Neural cell (in vitro differentiated cells): ENCODE measurements around the gene RBM5. TPM values are rescaled to one million over a fixed set of nuclear protein-coding genes. Genes with fewer than 3 reads are reported as not detected.

Source experiments
- H2AFZ ChIP-seq: fragments of 200-600, 300-800 bp; sonication (generic), shearing (Covaris generic); 2 replicates; pipeline ENCODE4 v1.6.0; 2014; ENCODE audit warnings: low read depth, mild to moderate bottlenecking, antibody characterized with exemption, low read length, moderate library complexity
- H3F3A ChIP-seq: fragments of 200-600 bp; shearing (Covaris generic); 2 replicates; pipeline ENCODE4 v1.6.1; 2016; ENCODE audit warnings: mild to moderate bottlenecking, moderate library complexity, mixed read lengths, antibody characterized with exemption, low read length; ENCODE audit not compliant: insufficient read depth, poor library complexity, severe bottlenecking
- H3K27ac ChIP-seq: fragments of 200-600, 300-800 bp; sonication (generic), shearing (Covaris generic); 2 replicates; pipeline ENCODE4 v1.5.1; 2014; ENCODE audit warnings: mild to moderate bottlenecking, low read length, moderate library complexity
- H3K27me3 ChIP-seq: fragments of 300-800, 200-600 bp; sonication (generic), shearing (Covaris generic); 2 replicates; pipeline ENCODE4 v1.6.0; 2014; ENCODE audit warnings: mild to moderate bottlenecking, low read depth, low read length, moderate library complexity; ENCODE audit not compliant: insufficient read depth
- H3K36me3 ChIP-seq: fragments of 300-800, 200-600 bp; sonication (generic), shearing (Covaris generic); 2 replicates; pipeline ENCODE4 v1.5.1; 2014; ENCODE audit warnings: mild to moderate bottlenecking, antibody characterized with exemption, low read length, moderate library complexity; ENCODE audit not compliant: insufficient read depth
- H3K4me2 ChIP-seq: fragments of 300-800, 200-600 bp; sonication (generic), shearing (Covaris generic); 2 replicates; pipeline ENCODE4 v1.6.0; 2014; ENCODE audit warnings: mild to moderate bottlenecking, low read length
- H3K4me3 ChIP-seq: fragments of 300-800, 200-600 bp; sonication (generic), shearing (Covaris generic); 2 replicates; pipeline ENCODE4 v1.5.1; 2014; ENCODE audit warnings: mild to moderate bottlenecking, low read length, moderate library complexity
- H3K79me2 ChIP-seq: fragments of 200-600 bp; shearing (Covaris generic); replicated peaks from 2 replicates; pipeline ENCODE4 v1.6.0; 2014; ENCODE audit warnings: mild to moderate bottlenecking, low read length, moderate library complexity; ENCODE audit not compliant: insufficient read depth
- H3K9ac ChIP-seq: fragments of 300-800, 200-600 bp; sonication (generic), shearing (Covaris generic); 2 replicates; pipeline ENCODE4 v1.6.1; 2016; ENCODE audit warnings: mild to moderate bottlenecking, low read length, mixed read lengths
- H3K9me2 ChIP-seq: fragments of 200-600 bp; shearing (Covaris generic); 2 replicates; pipeline ENCODE4 v1.6.1; 2016; ENCODE audit warnings: mild to moderate bottlenecking, low read length, mixed read lengths; ENCODE audit not compliant: insufficient read depth
- H3K9me3 ChIP-seq: fragments of 200-600, 300-800 bp; sonication (generic), shearing (Covaris generic); 2 replicates; pipeline ENCODE4 v1.6.1; 2016; ENCODE audit warnings: mild to moderate bottlenecking, mixed run types, low read length, moderate library complexity, mixed read lengths
- H4K20me1 ChIP-seq: fragments of 200-600 bp; shearing (Covaris generic); 2 replicates; pipeline ENCODE4 v1.6.1; 2016; ENCODE audit warnings: mild to moderate bottlenecking, mixed run types; ENCODE audit not compliant: insufficient read depth
- EP300 ChIP-seq: fragments of 450-650 bp; conservative IDR thresholded peaks from 2 replicates; pipeline ENCODE4 v1.6.1; 2014; ENCODE audit warnings: antibody characterized with exemption, mild to moderate bottlenecking, moderate library complexity; ENCODE audit not compliant: poor library complexity, severe bottlenecking
- EZH2 ChIP-seq: fragments of 200-600, 300-800 bp; shearing (Covaris generic), sonication (generic); IDR thresholded peaks from 2 replicates; pipeline ENCODE4 v1.6.1; 2014; ENCODE audit warnings: antibody characterized with exemption, low read length, borderline replicate concordance, mild to moderate bottlenecking; ENCODE audit not compliant: insufficient read depth, poor library complexity, severe bottlenecking
- MXI1 ChIP-seq: fragments of 450-650 bp; conservative IDR thresholded peaks from 2 replicates; pipeline ENCODE4 v1.6.1; 2014; ENCODE audit warnings: antibody characterized with exemption, mild to moderate bottlenecking; ENCODE audit not compliant: poor library complexity, severe bottlenecking
- POLR2AphosphoS5 ChIP-seq: IDR thresholded peaks from 2 replicates; pipeline ENCODE4 v1.6.1; 2012
- RAD21 ChIP-seq: fragments of 450-650 bp; conservative IDR thresholded peaks from 2 replicates; pipeline ENCODE4 v1.6.1; 2014; ENCODE audit warnings: antibody characterized with exemption, mild to moderate bottlenecking, moderate library complexity
- SMC3 ChIP-seq: fragments of 450-650 bp; conservative IDR thresholded peaks from 2 replicates; pipeline ENCODE4 v1.6.1; 2014; ENCODE audit warnings: antibody characterized with exemption, mild to moderate bottlenecking, moderate library complexity; ENCODE audit not compliant: poor library complexity
- TAF1 ChIP-seq: IDR thresholded peaks from 2 replicates; pipeline ENCODE4 v1.6.1; 2012; ENCODE audit warnings: low read depth
- polyA plus RNA-seq: library from polyadenylated mRNA; depleted of rRNA; stranded (reverse); fragments of >200 nt; gene quantifications from 2 replicates; pipeline ENCODE4 v1.2.3, GENCODE V29; 2014
- TF ChIP-seq, protein P1 (sequence below): IDR thresholded peaks from 2 replicates; pipeline ENCODE4 v1.6.1; 2012; ENCODE audit warnings: borderline replicate concordance
- TF ChIP-seq, protein P2 (sequence below): fragments of 450-650 bp; IDR thresholded peaks from 2 replicates; pipeline ENCODE4 v1.5.1; 2014; ENCODE audit warnings: antibody characterized with exemption, mild to moderate bottlenecking, moderate library complexity; ENCODE audit not compliant: poor library complexity, severe bottlenecking

Gene RBM5
- polyA plus RNA-seq, 1 donor from 2014 or later, result 632 TPM

DNA sequence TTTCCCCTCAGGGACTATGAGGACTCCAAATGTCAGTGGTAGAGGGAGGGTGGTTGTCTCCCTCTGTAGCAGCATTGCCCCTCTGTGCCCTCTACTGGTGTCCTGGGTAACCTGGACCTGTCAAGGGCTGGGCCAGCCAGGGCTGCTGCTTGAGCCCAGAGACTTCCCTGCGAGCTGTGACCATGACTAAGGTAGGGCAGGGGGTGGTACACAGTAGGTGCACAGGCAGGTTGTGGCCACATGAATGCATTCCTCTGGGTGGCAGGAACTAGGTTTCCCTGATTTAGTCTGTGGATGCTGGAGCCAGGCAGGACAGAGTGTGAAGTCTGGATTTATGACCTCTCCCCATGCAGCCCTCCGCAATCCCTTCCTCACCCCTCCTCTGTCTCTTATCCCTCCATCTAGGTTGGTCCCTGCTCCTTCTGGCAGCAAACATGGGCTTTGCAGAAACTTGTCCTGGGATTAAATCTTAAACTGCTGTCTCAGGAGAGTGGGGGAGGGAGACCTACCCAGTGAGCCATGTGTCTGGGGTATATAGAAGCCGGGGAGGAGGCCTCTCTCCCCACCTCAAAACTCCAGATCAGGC lies 57.7 kb downstream of the RBM5 start:
- no peak overlapping the region for H3K27ac ChIP-seq
- no peaks in the 10 kb centered on the region for H4K20me1 ChIP-seq
- no peaks in the 10 kb centered on the region for H3K9me2 ChIP-seq
- H3K9me3 ChIP-seq, result no peaks in the 10 kb centered on the region
- H3K27me3 ChIP-seq, result no peaks in the 10 kb centered on the region
- no peak overlapping the region for H3K4me2 ChIP-seq
- H3K4me3 ChIP-seq, result no peak overlapping the region
- no peaks in the 10 kb centered on the region for H3F3A ChIP-seq
- no peak for TF ChIP-seq MXI1
- TF ChIP-seq POLR2AphosphoS5, result no peak
- no peak for TF ChIP-seq EP300
- no peak for TF ChIP-seq SMC3
- TF ChIP-seq, protein P1, sequence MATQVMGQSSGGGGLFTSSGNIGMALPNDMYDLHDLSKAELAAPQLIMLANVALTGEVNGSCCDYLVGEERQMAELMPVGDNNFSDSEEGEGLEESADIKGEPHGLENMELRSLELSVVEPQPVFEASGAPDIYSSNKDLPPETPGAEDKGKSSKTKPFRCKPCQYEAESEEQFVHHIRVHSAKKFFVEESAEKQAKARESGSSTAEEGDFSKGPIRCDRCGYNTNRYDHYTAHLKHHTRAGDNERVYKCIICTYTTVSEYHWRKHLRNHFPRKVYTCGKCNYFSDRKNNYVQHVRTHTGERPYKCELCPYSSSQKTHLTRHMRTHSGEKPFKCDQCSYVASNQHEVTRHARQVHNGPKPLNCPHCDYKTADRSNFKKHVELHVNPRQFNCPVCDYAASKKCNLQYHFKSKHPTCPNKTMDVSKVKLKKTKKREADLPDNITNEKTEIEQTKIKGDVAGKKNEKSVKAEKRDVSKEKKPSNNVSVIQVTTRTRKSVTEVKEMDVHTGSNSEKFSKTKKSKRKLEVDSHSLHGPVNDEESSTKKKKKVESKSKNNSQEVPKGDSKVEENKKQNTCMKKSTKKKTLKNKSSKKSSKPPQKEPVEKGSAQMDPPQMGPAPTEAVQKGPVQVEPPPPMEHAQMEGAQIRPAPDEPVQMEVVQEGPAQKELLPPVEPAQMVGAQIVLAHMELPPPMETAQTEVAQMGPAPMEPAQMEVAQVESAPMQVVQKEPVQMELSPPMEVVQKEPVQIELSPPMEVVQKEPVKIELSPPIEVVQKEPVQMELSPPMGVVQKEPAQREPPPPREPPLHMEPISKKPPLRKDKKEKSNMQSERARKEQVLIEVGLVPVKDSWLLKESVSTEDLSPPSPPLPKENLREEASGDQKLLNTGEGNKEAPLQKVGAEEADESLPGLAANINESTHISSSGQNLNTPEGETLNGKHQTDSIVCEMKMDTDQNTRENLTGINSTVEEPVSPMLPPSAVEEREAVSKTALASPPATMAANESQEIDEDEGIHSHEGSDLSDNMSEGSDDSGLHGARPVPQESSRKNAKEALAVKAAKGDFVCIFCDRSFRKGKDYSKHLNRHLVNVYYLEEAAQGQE, result no peak
- TF ChIP-seq, protein P2, sequence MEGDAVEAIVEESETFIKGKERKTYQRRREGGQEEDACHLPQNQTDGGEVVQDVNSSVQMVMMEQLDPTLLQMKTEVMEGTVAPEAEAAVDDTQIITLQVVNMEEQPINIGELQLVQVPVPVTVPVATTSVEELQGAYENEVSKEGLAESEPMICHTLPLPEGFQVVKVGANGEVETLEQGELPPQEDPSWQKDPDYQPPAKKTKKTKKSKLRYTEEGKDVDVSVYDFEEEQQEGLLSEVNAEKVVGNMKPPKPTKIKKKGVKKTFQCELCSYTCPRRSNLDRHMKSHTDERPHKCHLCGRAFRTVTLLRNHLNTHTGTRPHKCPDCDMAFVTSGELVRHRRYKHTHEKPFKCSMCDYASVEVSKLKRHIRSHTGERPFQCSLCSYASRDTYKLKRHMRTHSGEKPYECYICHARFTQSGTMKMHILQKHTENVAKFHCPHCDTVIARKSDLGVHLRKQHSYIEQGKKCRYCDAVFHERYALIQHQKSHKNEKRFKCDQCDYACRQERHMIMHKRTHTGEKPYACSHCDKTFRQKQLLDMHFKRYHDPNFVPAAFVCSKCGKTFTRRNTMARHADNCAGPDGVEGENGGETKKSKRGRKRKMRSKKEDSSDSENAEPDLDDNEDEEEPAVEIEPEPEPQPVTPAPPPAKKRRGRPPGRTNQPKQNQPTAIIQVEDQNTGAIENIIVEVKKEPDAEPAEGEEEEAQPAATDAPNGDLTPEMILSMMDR, result no peak
- TF ChIP-seq EZH2, result no peak
- no peak for TF ChIP-seq TAF1
- TF ChIP-seq RAD21, result no peak
- no peak overlapping the region for H2AFZ ChIP-seq
- no peaks in the 10 kb centered on the region for H3K36me3 ChIP-seq
- H3K79me2 ChIP-seq, result no peaks in the 10 kb centered on the region
- no peak overlapping the region for H3K9ac ChIP-seq

DNA sequence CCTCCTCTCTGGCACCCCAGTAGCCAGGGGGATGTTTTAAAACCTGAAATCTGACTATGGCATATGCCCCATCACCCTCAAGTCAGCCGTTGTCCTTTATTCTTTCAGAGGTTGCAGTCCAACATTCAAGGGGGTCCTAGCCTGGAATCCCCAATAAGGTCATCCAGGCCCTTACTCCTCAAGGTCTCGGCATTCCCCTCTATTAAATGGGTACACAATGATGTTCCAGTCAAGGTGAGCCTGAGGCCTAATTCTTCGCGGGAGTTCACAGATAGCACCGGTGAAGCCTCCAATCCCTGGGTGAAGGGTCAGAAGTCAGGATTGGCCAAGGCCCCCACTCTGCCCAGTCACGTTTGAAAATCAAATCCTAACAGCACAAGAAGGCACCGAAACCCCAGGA lies 58.3 kb downstream of the RBM5 start:
- Histone ChIP-seq H3K9ac (no peak overlapping the region), H3K79me2 (no peaks in the 10 kb centered on the region), H3K27me3 (no peaks in the 10 kb centered on the region), H3K36me3 (no peaks in the 10 kb centered on the region), H3F3A (no peaks in the 10 kb centered on the region), H3K4me3 (no peak overlapping the region), H3K4me2 (no peak overlapping the region), H3K27ac (no peak overlapping the region), H2AFZ (no peak overlapping the region), H3K9me2 (no peaks in the 10 kb centered on the region), H3K9me3 (no peaks in the 10 kb centered on the region), H4K20me1 (no peaks in the 10 kb centered on the region)
- TF ChIP-seq RAD21 (no peak), POLR2AphosphoS5 (no peak), EZH2 (no peak), EP300 (no peak), SMC3 (no peak), MXI1 (no peak), TAF1 (no peak)
- TF ChIP-seq, protein P1, result no peak
- TF ChIP-seq, protein P2, result no peak
